Left lung (tissue), 10 donors: ENCODE results near the gene ASPHD2. TPM values are rescaled to one million over a fixed set of nuclear protein-coding genes. Genes with fewer than 3 reads are reported as not detected.
"Not testable (repeated sequence)": the region's sequence is repeated elsewhere in the genome, so short reads cannot be mapped to it uniquely, and the experiment has no call there.

Source experiments
- ATAC-seq: fragments of 200-7000 bp; cut with Tn5 transposase; one replicate; pipeline ENCODE4 v1.9.1; 2020; ENCODE audit warnings: moderate library complexity
- DNase-seq, 4 donors: peaks; one replicate each; pipeline ENCODE4 v3.0.0-alpha.2; 2013 to 2020
- H3K27ac ChIP-seq, 2 donors: fragments of 200-600 bp; sonication (generic) in 1 of 2; one replicate each; pipeline versions ENCODE4 v1.5.0 to v1.8.0; 2020 to 2021
- H3K27me3 ChIP-seq, 2 donors: fragments of 200-600 bp; sonication (generic) in 1 of 2; one replicate each; pipeline versions ENCODE4 v1.5.0 to v1.8.0; 2020 to 2021
- H3K36me3 ChIP-seq, 2 donors: fragments of 200-600 bp; sonication (generic) in 1 of 2; one replicate each; pipeline versions ENCODE4 v1.5.0 to v1.8.0; 2020 to 2021
- H3K4me1 ChIP-seq, 2 donors: fragments of 200-600 bp; one replicate each; pipeline ENCODE4 v1.8.0; 2021
- H3K4me3 ChIP-seq, 2 donors: fragments of 200-600 bp; sonication (generic) in 1 of 2; one replicate each; pipeline versions ENCODE4 v1.5.0 to v1.8.0; 2020 to 2021; ENCODE audit warnings: mild to moderate bottlenecking in 1 of 2
- H3K9me3 ChIP-seq, 2 donors: fragments of 200-600 bp; sonication (generic) in 1 of 2; one replicate each; pipeline versions ENCODE4 v1.5.0 to v1.8.0; 2020 to 2021
- CTCF ChIP-seq, 2 donors: fragments of 200-600 bp; sonication (generic) in 1 of 2; IDR thresholded peaks; one replicate each; pipeline versions ENCODE4 v1.5.0 to v1.8.0; 2021; ENCODE audit warnings: antibody characterized with exemption in 2 of 2
- intact Hi-C, 2 donors: fragments of 100-400 bp; cut with DNase I; formaldehyde crosslinking; loops; one replicate each; pipeline versions ENCODE4 v1.11.2 to v1.14.2; 2022
- polyA plus RNA-seq, 6 donors: library from polyadenylated mRNA; unstranded; fragments of 120-200 nt; gene quantifications; one replicate each; pipeline ENCODE4 v1.2.1, GENCODE V29; 2013; ENCODE audit not compliant: insufficient read length in 6 of 6
- total RNA-seq, 2 donors: library from RNA; stranded (reverse); fragmentation: NEBNext Ultra II Directional; extraction: Animal tissue kit (Norgen Biotek cat#: 25700); gene quantifications; one replicate each; pipeline ENCODE4 v1.2.1, GENCODE V29; 2021
- donor health status: DM: no; HTN: yes; CAD: no.
- donor health status: DM: no; HTN: no; CAD: no.

The ASPHD2 gene
- total and polyA plus RNA-seq, 8 donors: 0.38 to 2.1 (median 0.60) TPM

GRCh38 chr22:26404851-26405421 is 24.1 kb upstream of the ASPHD2 start:
- DNase-seq: no peak
- Histone ChIP-seq H3K9me3 (no peaks in the 10 kb centered on the region), H3K4me1 (peaks cover 0 to 10% of the 10 kb centered on the region in 2 donors), H3K4me3 (no peak overlapping the region), H3K36me3 (no peaks in the 10 kb centered on the region), H3K27me3 (peaks cover 0 to 24% of the 10 kb centered on the region in 2 donors), H3K27ac (no peak overlapping the region)
- intact Hi-C loops: no loop called here
- ATAC-seq: peak; percentile 36
- no peak for TF ChIP-seq CTCF (IDR thresholded peaks at IDR 0.05)

- Histone ChIP-seq H3K27ac (no peak overlapping the region), H3K36me3 (no peaks in the 10 kb centered on the region), H3K4me3 (no peak overlapping the region), H3K27me3 (peaks cover 0 to 26% of the 10 kb centered on the region in 2 donors), H3K9me3 (no peaks in the 10 kb centered on the region), H3K4me1 (peaks cover 0 to 10% of the 10 kb centered on the region in 2 donors)
- TF ChIP-seq CTCF (IDR thresholded peaks at IDR 0.05): no peak
- DNase-seq: no peak
- intact Hi-C loops: no loop called here
- ATAC-seq: no peak
Observed at GRCh38 chr22:26406118-26406517, 22.9 kb upstream of the ASPHD2 start.

GRCh38 chr22:26408562-26409220 is 20.4 kb upstream of the ASPHD2 start:
- Histone ChIP-seq H3K4me1 (peaks cover 0 to 10% of the 10 kb centered on the region in 2 donors), H3K27me3 (peaks cover 0 to 31% of the 10 kb centered on the region in 2 donors)
- H3K27ac ChIP-seq, DNase-seq, intact Hi-C loops, H3K36me3 ChIP-seq, ATAC-seq, H3K4me3 ChIP-seq, H3K9me3 ChIP-seq: not testable (repeated sequence)

- DNase-seq: no peak
Observed at GRCh38 chr22:26409719-26410335, 19.2 kb upstream of the ASPHD2 start.

GRCh38 chr22:26410386-26410785 is 18.7 kb upstream of the ASPHD2 start:
- H3K4me3 ChIP-seq: no peak overlapping the region
- peaks cover 0 to 32% of the 10 kb centered on the region in 2 donors for H3K27me3 ChIP-seq
- no peaks in the 10 kb centered on the region for H3K36me3 ChIP-seq
- TF ChIP-seq CTCF (IDR thresholded peaks at IDR 0.05): no peak
- no peak for ATAC-seq
- intact Hi-C loops: no loop called here
- H3K9me3 ChIP-seq: no peaks in the 10 kb centered on the region
- no peak overlapping the region for H3K27ac ChIP-seq
- peaks cover 0 to under 1% of the 10 kb centered on the region in 2 donors for H3K4me1 ChIP-seq
- DNase-seq: no peak

More at GRCh38 chr22:26409719-26410335, 19.2 kb upstream of the ASPHD2 start:
- no peak overlapping the region for H3K27ac ChIP-seq
- no peak overlapping the region for H3K4me3 ChIP-seq
- intact Hi-C loops: no loop called here
- ATAC-seq: no peak
- no peaks in the 10 kb centered on the region for H3K36me3 ChIP-seq
- no peaks in the 10 kb centered on the region for H3K9me3 ChIP-seq
- peaks cover 0 to 6% of the 10 kb centered on the region in 2 donors for H3K4me1 ChIP-seq
- H3K27me3 ChIP-seq: peaks cover 0 to 32% of the 10 kb centered on the region in 2 donors
- no peak for TF ChIP-seq CTCF (IDR thresholded peaks at IDR 0.05)
